HG02970 (cell line): ENCODE data around the gene SLC7A10.

ENCODE experiments used
- ATAC-seq: cut with Tn5 transposase; IDR thresholded peaks from one replicate; pipeline ENCODE4 v1.9.1; 2021; ENCODE audit warnings: mild to moderate bottlenecking, moderate library complexity, moderate number of reproducible peaks; ENCODE audit not compliant: unreplicated experiment, low FRiP score

SLC7A10 gene

DNA sequence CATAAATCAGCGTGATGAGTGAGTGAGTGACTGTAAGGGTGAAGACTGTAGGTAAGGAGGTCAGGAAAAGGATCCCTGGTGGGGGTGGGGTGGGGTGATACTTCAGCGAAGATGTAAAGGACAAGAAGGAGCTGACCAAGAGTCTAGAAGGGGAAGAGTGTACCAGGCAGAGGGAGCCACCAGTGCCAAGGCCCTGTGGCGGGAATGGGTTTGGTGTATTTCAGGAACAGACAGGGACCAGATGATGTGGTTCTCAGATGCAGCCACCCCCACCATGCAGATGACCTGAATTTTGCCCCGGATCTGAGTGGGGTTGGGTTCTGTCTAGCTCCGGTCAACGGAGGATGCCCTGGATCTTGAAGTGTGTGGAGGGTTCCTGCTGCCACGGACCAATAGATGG lies 30.1 kb upstream of the SLC7A10 start:
- ATAC-seq: no peak

- no peak for ATAC-seq
These were observed 28.7 kb upstream of the SLC7A10 start for GRCh38 chr19:33254245-33254824.

DNA sequence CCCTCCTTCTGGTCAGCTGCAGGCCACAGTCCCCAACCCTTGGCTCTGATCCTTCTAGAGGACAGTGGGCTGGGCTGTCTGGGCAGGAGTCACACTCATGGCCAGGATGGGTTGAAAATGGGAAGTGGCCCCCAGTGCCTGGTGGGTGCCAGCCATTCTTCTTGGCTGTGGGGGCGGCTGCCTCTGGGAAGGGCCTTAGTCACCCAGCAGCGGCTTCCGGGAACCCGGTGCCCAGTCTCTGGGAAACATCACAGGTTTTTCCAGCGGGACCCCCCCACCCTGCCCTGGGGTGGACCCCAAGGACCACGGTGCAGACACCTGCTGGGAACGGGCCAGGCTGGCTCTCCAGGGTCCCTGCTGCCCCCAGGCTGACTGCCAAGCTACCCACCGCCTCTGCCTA lies 27.3 kb upstream of the SLC7A10 start:
- no peak for ATAC-seq

- no peak for ATAC-seq
These were observed 26.8 kb upstream of the SLC7A10 start for GRCh38 chr19:33252418-33252962.

- no peak for ATAC-seq
These were observed 26.0 kb upstream of the SLC7A10 start for GRCh38 chr19:33251526-33252090.

- ATAC-seq: no peak
These were observed 25.4 kb upstream of the SLC7A10 start for GRCh38 chr19:33251076-33251475.

- no peak for ATAC-seq
These were observed 24.9 kb upstream of the SLC7A10 start for GRCh38 chr19:33250500-33250899.

DNA sequence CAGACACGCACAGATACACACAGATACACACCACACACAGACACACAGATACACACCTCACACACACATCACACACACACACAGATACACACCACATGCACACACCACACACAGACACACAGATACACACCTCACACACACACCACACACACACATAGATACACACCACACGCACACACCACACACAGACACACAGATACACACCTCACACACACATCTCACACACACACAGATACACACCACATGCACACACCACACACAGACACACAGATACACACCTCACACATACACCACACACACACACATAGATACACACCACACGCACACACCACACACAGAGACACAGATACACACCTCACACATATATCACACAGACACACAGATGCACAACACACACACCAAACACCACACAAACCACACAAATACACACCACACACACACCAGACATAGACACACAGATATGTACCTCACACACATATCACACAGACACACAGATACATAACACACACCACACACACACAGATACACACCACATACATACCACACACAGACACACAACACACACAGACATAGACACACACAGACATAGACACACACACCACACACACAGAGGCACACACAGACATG lies 24.2 kb upstream of the SLC7A10 start:
- no peak for ATAC-seq

GRCh38 chr19:33248954-33249613 lies 23.4 kb upstream of the SLC7A10 start:
- ATAC-seq: no peak

DNA sequence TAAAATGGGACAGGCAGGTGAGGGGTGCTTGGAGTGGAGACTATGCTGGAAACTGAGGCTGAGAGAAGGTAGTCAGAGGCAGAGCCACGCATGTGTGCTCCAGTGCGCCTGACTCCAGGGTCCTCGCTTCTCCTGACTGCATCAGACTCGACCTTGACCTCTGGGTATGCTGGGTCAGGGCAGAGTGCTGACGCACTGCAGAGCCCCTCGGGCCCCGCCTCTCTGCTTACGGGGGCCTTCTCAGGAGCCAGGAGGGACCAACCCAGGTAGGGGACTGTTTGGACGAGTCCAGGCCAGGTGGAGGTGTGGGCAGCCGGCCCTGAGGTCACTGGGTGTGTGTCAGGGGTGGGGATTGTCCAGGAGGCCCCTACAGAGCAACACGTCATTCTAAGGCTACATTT lies 22.9 kb upstream of the SLC7A10 start:
- no peak for ATAC-seq

- ATAC-seq: no peak
These were observed 22.5 kb upstream of the SLC7A10 start for GRCh38 chr19:33248104-33248503.

- no peak for ATAC-seq
These were observed 21.8 kb upstream of the SLC7A10 start for GRCh38 chr19:33247441-33247819.

DNA sequence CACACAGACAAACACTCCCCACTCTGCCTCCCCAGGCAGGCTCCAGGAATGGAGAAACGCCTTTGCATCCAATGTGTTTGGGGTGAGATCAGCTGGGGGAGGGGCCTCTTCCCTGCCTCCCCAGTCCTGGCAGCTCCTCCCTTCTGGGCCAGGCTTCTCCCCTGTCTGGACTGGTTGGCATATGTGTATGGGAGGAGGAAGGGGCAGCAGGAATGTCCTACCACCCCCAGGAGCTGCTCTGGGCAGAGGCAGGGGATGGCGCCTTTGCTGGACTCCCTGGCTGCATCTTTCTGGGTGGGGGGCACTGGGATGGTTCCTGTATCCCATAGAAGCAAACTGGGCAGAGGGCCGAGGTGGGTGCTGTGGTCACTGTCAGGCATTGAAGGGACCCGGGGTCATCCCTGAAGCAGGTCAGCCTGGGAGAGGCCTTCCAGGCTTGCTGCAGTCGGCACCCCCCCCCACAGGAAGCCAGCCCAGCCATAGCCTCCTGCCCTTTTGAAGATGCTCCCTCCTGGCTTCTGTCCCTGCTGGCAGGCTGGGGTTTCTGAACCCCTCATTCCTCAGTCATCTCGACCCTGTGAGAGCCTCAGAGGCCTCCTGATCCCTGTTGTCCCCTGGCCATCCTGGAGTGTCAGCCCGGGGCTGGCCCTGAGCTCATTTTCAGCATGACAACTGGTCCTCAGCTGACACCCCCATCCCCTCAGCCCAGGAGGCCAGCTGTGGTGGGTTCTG lies 21.2 kb upstream of the SLC7A10 start:
- ATAC-seq: no peak

GRCh38 chr19:33245948-33246708 lies 20.5 kb upstream of the SLC7A10 start:
- no peak for ATAC-seq

DNA sequence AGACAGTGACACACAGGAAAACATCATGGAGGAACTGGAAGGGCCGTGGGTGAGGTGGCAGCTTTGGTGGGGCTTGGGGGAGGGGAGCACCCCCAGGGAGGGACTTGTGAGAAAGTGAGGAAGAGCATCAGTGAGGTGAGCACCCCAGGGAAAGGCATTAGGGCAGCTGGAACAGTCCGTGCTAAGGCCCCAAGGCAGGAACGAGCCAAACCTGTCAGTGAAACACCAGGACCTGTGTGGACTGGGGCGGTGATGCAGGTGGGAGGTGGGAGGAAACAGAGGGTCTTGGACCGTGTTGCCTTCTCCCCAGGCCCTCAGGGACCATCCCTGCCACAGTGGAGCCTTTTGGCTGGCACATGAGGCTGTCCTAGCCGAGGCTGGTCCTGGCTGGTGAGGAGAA lies 17.3 kb upstream of the SLC7A10 start:
- ATAC-seq: no peak

- ATAC-seq: no peak
These were observed 16.5 kb upstream of the SLC7A10 start for GRCh38 chr19:33242131-33242530.

GRCh38 chr19:33241530-33242101 lies 16.0 kb upstream of the SLC7A10 start:
- no peak for ATAC-seq

DNA sequence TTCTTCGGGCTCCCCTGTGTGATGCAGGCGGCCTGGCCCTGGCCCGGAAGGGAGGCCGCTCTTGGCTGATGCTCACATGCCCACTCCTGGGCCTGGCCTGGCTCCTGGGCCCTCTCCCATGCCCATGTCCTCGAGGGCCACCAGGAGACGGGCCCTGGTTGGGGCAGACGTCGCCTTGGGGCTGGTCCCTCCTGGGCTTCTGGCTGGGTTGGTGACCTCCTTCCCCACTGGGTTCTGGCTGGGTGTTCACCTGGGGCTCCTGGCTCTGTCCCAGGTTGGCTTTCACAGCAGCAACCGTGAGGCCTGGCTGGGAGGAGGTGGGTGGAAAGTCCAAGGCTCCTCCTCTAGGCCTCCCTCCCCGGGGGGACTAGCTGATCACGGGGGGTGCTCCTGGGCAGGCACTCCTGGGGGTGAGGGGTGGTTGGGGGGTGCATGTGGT lies 15.5 kb upstream of the SLC7A10 start:
- no peak for ATAC-seq

GRCh38 chr19:33240181-33240771 lies 14.6 kb upstream of the SLC7A10 start:
- no peak for ATAC-seq
